Activated naive CD8-positive, alpha-beta T cell treated with anti-CD3 and anti-CD28 coated beads, Interleukin-2, amount 10 ng/mL, durations not matched to agents 7 days and 5 days (primary cell): ENCODE data around the gene PUDP. TPM values are rescaled to one million over a fixed set of nuclear protein-coding genes. Genes with fewer than 3 reads are reported as not detected.

Experiments
- ATAC-seq: fragments of 150-1000 bp; cut with Tn5 transposase; one replicate; pipeline ENCODE4 v1.10.0; 2021; ENCODE audit warnings: low read depth, moderate library complexity
- POLR2A ChIA-PET: fragments of 350-600 bp; sonication (Branson Sonifier 250); formaldehyde crosslinking; loops from one replicate; lab custom pipeline; 2021; ENCODE audit warnings: antibody characterized with exemption; lab: Charles Lee
- DNase-seq: peaks from one replicate; pipeline ENCODE4 v3.0.0; 2021
- H3K27ac Mint-ChIP-seq: one replicate; pipeline ENCODE4 v1.8.0; 2022; ENCODE audit warnings: mild to moderate bottlenecking, mixed read lengths
- H3K27me3 Mint-ChIP-seq: one replicate; pipeline ENCODE4 v1.8.0; 2022; ENCODE audit warnings: mild to moderate bottlenecking, moderate library complexity, mixed read lengths
- H3K36me3 Mint-ChIP-seq: one replicate; pipeline ENCODE4 v1.8.0; 2021; ENCODE audit warnings: mild to moderate bottlenecking, mixed read lengths
- H3K4me1 Mint-ChIP-seq: one replicate; pipeline ENCODE4 v1.8.0; 2021; ENCODE audit warnings: mixed read lengths
- H3K4me3 Mint-ChIP-seq: one replicate; pipeline ENCODE4 v1.8.0; 2022; ENCODE audit warnings: mild to moderate bottlenecking, moderate library complexity, mixed read lengths
- H3K9me3 Mint-ChIP-seq: one replicate; pipeline ENCODE4 v1.8.0; 2021; ENCODE audit warnings: mixed read lengths
- total RNA-seq, 2 experiments: library from RNA; stranded (reverse); gene quantifications; one replicate each; pipeline ENCODE4 v1.2.3, GENCODE V29; 2021

The PUDP gene
- total RNA-seq, 2 experiments from 2014 or later: 13.3 to 14.6 TPM

DNA sequence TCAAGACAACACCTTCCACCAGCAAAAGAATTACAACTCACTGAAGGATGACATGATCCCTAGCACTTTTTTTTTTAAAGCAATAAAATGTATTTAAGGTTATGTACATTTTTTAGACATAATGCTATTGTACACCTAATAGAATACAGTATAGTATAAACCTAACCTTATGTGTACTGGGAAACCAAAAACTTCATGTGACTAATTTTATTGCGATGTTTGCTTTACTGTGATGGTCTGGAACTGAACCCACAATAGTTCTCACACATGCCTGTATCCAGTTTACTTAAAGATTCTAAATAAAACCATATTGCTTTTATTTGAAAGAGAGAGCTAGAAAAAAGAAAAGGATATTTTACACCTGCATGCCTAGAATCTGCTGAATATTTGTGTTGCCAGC is 4.9 kb downstream of the PUDP start:
- peaks cover 11% of the 10 kb centered on the region for H3K4me1 Mint-ChIP-seq
- no peak overlapping the region for H3K4me3 Mint-ChIP-seq
- peaks cover 3% of the 10 kb centered on the region for H3K36me3 Mint-ChIP-seq
- POLR2A ChIA-PET: no interaction called here
- no peak for ATAC-seq
- H3K27ac Mint-ChIP-seq: no peak overlapping the region
- no peaks in the 10 kb centered on the region for H3K27me3 Mint-ChIP-seq
- DNase-seq: no peak
- no peaks in the 10 kb centered on the region for H3K9me3 Mint-ChIP-seq

- Mint-ChIP-seq H3K4me3 (no peak overlapping the region), H3K9me3 (no peaks in the 10 kb centered on the region), H3K4me1 (peaks cover 4% of the 10 kb centered on the region), H3K27me3 (no peaks in the 10 kb centered on the region), H3K27ac (no peak overlapping the region), H3K36me3 (peaks cover 3% of the 10 kb centered on the region)
- ATAC-seq: no peak
- no peak for DNase-seq
- POLR2A ChIA-PET: no interaction called here
Measured at GRCh38 chrX:7139202-7140081, 8.5 kb downstream of the PUDP start.

- ATAC-seq (no peak), DNase-seq (no peak)
- Mint-ChIP-seq H3K27ac (no peak overlapping the region), H3K4me1 (peaks cover 19% of the 10 kb centered on the region), H3K36me3 (peaks cover 5% of the 10 kb centered on the region), H3K9me3 (no peaks in the 10 kb centered on the region), H3K27me3 (no peaks in the 10 kb centered on the region), H3K4me3 (no peak overlapping the region)
- POLR2A ChIA-PET: interaction anchor here (1.2 kb wide), 1 partner anchor 12 kb away, joined by 3 read pairs; the partner anchor contains the start of gene STS
Measured at GRCh38 chrX:7134981-7135380, 13.0 kb downstream of the PUDP start.

- DNase-seq (no peak), ATAC-seq (peak; percentile 33)
- POLR2A ChIA-PET: no interaction called here
- peaks cover 3% of the 10 kb centered on the region for H3K36me3 Mint-ChIP-seq
- H3K4me1 Mint-ChIP-seq: peaks cover 17% of the 10 kb centered on the region
- H3K9me3 Mint-ChIP-seq: no peaks in the 10 kb centered on the region
- no peaks in the 10 kb centered on the region for H3K27me3 Mint-ChIP-seq
- H3K4me3 Mint-ChIP-seq: peak overlapping the region; percentile 49
- peak overlapping the region; percentile 78 for H3K27ac Mint-ChIP-seq
Measured at GRCh38 chrX:7133050-7133440, 14.9 kb downstream of the PUDP start.

DNA sequence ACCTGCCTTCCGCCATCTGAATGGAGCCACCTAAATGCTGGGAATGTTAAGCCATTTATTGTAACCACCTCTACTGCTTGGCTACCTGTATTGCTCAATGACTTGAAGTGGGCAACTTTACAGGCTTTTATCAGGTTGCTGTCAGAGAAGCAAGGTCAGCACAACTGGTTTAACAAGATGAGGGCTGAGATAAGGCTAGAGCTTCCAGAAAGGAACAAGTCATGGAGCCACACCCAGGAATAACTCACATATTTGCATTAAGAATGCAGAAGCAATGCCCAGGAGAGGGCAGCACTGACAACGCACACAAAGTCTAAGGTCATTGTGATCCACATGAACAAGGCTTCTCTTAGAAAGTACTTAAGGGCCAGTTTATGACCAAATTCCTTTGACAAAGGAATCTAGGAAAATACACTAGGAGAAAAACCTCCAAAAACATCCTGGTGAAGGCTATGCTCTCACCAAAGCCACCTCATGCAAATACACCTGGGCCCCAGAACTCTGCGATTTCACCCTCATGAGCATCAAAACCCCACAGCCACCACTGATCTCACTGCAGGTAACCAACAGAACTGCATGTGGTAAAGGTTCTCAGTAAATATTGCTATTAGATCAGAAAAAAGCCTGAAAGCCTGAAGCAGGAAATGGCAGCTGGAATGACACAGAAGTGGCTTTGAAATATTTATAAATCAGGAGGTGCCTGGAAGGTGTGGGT is 15.5 kb downstream of the PUDP start:
- Mint-ChIP-seq H3K36me3 (peaks cover 3% of the 10 kb centered on the region), H3K4me1 (peaks cover 17% of the 10 kb centered on the region), H3K9me3 (no peaks in the 10 kb centered on the region), H3K27ac (peak overlapping the region; percentile 78), H3K4me3 (peak overlapping the region; percentile 49), H3K27me3 (no peaks in the 10 kb centered on the region)
- DNase-seq (peak; percentile 28), ATAC-seq (peak; percentile 82)
- POLR2A ChIA-PET: no interaction called here

DNA sequence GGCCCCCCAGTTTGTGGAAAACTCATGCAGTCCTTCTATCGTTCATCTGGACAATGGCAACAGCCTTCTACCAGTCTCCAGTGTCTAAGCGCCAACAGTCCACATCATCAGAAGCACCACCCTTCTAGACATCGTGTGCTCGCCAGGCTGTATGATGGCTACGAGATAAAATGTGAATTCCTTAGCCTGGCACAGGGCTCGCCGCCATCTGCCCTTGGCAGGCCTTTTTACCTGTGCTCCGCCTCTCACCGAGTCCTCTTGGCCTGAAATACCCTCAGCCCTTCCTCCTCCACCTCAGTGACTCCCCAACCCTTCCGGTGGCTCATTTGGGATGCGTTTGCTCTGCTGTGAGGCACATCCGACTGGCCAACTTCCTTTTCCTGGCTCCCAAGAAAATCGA is 16.3 kb downstream of the PUDP start:
- Mint-ChIP-seq H3K36me3 (peaks cover 3% of the 10 kb centered on the region), H3K4me1 (peaks cover 17% of the 10 kb centered on the region)
- POLR2A ChIA-PET: no interaction called here

DNA sequence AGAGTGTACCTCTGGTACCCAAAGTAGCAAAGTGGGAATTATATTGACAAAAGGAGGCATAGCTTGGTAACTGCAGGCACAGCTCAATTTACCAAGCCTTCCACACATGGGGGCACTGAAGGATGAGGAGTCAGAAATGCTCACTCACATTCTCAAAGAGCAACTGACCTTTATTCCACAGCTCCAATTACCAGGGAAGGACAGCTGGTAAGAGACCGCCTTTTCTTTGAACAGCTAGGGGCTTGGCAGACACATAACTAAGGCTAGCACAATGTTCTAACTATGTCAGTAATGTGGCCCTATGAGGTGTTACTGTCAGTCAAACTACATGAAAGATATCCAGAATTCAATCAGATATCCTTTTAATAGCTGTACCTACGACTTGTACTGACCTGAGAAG is 20.9 kb downstream of the PUDP start:
- POLR2A ChIA-PET: no interaction called here
- no peak for DNase-seq
- Mint-ChIP-seq H3K4me1 (peaks cover 2% of the 10 kb centered on the region), H3K4me3 (no peak overlapping the region), H3K36me3 (peaks cover 7% of the 10 kb centered on the region), H3K27ac (no peak overlapping the region), H3K9me3 (no peaks in the 10 kb centered on the region), H3K27me3 (no peaks in the 10 kb centered on the region)
- no peak for ATAC-seq

More for the DNA sequence above, 16.3 kb downstream of the PUDP start:
- H3K27ac Mint-ChIP-seq: no peak overlapping the region
- no peaks in the 10 kb centered on the region for H3K9me3 Mint-ChIP-seq
- no peaks in the 10 kb centered on the region for H3K27me3 Mint-ChIP-seq
- no peak for DNase-seq
- H3K4me3 Mint-ChIP-seq: no peak overlapping the region
- no peak for ATAC-seq

DNA sequence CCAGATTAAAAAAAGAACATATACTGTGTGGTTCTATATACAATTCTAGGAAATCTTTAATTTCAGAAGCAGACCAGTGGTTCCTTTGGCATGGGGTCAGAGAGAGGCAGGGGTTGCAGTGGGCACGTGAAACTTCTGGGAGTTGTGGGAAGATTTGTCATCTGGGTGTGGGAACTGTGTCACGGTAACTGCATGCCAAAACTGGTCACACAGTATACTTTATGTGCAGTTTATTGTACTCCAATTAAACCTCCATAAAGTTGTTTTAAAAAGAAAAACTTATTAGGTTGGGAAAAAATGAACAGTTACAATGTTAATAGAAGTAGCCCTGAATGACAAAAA is 27.1 kb downstream of the PUDP start:
- H3K27me3 Mint-ChIP-seq: no peaks in the 10 kb centered on the region
- no peak for ATAC-seq
- POLR2A ChIA-PET: no interaction called here
- no peak overlapping the region for H3K27ac Mint-ChIP-seq
- H3K4me1 Mint-ChIP-seq: no peaks in the 10 kb centered on the region
- no peak overlapping the region for H3K4me3 Mint-ChIP-seq
- DNase-seq: no peak
- H3K9me3 Mint-ChIP-seq: no peaks in the 10 kb centered on the region
- peaks cover 13% of the 10 kb centered on the region for H3K36me3 Mint-ChIP-seq

GRCh38 chrX:7119950-7120877 is 27.7 kb downstream of the PUDP start:
- Mint-ChIP-seq H3K27ac (no peak overlapping the region), H3K9me3 (no peaks in the 10 kb centered on the region), H3K36me3 (peaks cover 9% of the 10 kb centered on the region), H3K4me3 (no peak overlapping the region), H3K27me3 (no peaks in the 10 kb centered on the region), H3K4me1 (no peaks in the 10 kb centered on the region)
- DNase-seq (no peak), ATAC-seq (no peak)
- POLR2A ChIA-PET: no interaction called here

GRCh38 chrX:7117587-7117986 is 30.4 kb downstream of the PUDP start:
- DNase-seq (no peak), ATAC-seq (no peak)
- Mint-ChIP-seq H3K9me3 (no peaks in the 10 kb centered on the region), H3K36me3 (peaks cover 17% of the 10 kb centered on the region), H3K4me3 (no peak overlapping the region), H3K27me3 (no peaks in the 10 kb centered on the region), H3K4me1 (no peaks in the 10 kb centered on the region), H3K27ac (no peak overlapping the region)
- POLR2A ChIA-PET: no interaction called here

DNA sequence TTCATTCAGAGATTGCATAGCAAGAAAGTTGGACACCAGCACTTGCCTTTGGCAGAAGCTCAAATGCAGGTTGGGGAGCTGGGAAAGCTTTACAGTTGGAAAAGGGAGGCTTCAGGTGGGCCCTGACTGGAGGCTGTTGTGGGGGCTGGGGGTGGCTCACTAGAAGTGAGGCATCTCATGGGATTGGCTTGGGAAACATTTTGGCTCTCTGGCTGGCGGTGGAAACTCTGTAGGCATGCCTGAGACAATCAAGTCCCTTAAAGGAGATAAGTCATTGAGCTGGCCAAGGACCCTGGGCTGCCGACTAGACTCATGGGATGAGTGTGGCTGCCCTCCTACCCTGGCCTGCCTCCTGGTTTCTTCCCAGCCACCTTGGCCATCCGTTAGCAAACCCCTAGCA is 31.9 kb downstream of the PUDP start:
- DNase-seq (no peak), ATAC-seq (no peak)
- no peaks in the 10 kb centered on the region for H3K27me3 Mint-ChIP-seq
- H3K4me1 Mint-ChIP-seq: peaks cover under 1% of the 10 kb centered on the region
- H3K36me3 Mint-ChIP-seq: peaks cover 17% of the 10 kb centered on the region
- POLR2A ChIA-PET: no interaction called here
- H3K9me3 Mint-ChIP-seq: no peaks in the 10 kb centered on the region
- H3K27ac Mint-ChIP-seq: no peak overlapping the region
- H3K4me3 Mint-ChIP-seq: no peak overlapping the region

DNA sequence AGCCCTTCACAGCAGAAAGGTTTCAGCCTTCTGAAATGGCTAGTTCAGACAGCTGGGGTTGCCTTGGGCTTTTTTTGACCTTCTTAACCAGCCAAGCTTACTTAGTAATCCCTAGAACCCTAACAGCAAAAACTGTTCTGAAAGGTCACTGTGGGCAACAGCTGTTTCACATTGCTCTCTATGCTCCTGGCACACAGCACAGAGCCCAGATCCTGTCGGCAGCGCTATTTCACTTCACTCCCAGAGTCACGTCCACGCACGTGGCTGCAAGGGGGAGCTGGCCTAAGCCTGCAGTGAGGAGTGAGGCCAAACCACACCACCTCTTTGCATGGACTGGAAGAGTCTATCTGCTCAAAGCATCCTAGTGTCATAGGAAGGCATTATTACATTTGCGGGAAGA is 32.4 kb downstream of the PUDP start:
- Mint-ChIP-seq H3K4me1 (peaks cover 6% of the 10 kb centered on the region), H3K27ac (no peak overlapping the region), H3K36me3 (peaks cover 18% of the 10 kb centered on the region), H3K4me3 (no peak overlapping the region), H3K27me3 (no peaks in the 10 kb centered on the region), H3K9me3 (no peaks in the 10 kb centered on the region)
- DNase-seq (no peak), ATAC-seq (no peak)
- POLR2A ChIA-PET: no interaction called here

DNA sequence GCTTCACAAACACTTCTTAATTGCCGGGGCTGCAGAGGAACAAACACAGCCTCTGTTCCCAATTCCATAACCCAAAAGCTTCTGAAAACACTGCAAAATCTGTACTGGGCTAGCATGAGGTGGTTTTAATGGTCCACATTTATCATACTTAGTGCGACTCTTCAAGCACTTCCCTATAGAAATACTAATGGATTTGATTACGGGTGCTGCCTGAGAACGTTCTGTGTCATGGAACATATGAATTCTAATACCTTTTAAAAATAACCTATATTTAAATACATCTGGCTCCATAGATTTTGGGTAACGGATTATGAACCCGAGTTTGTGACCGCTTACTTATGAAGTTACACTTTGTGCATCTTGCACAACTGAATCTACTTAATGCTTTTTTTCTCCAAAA is 35.9 kb downstream of the PUDP start:
- POLR2A ChIA-PET: no interaction called here
- peaks cover 19% of the 10 kb centered on the region for H3K4me1 Mint-ChIP-seq
- DNase-seq (no peak), ATAC-seq (no peak)
- H3K27me3 Mint-ChIP-seq: no peaks in the 10 kb centered on the region
- H3K27ac Mint-ChIP-seq: no peak overlapping the region
- no peak overlapping the region for H3K4me3 Mint-ChIP-seq
- no peaks in the 10 kb centered on the region for H3K9me3 Mint-ChIP-seq
- peaks cover 21% of the 10 kb centered on the region for H3K36me3 Mint-ChIP-seq
